Left lung (tissue), 10 donors: ENCODE data around the gene CLTCL1. TPM values are rescaled to one million over a fixed set of nuclear protein-coding genes. Genes with fewer than 3 reads are reported as not detected.

Experiments used
- ATAC-seq: fragments of 200-7000 bp; cut with Tn5 transposase; one replicate; pipeline ENCODE4 v1.9.1; 2020; ENCODE audit warnings: moderate library complexity
- DNase-seq, 4 donors: peaks; one replicate each; pipeline ENCODE4 v3.0.0-alpha.2; 2013 to 2020
- H3K27ac ChIP-seq, 2 donors: fragments of 200-600 bp; sonication (generic) in 1 of 2; one replicate each; pipeline versions ENCODE4 v1.5.0 to v1.8.0; 2020 to 2021
- H3K27me3 ChIP-seq, 2 donors: fragments of 200-600 bp; sonication (generic) in 1 of 2; one replicate each; pipeline versions ENCODE4 v1.5.0 to v1.8.0; 2020 to 2021
- H3K36me3 ChIP-seq, 2 donors: fragments of 200-600 bp; sonication (generic) in 1 of 2; one replicate each; pipeline versions ENCODE4 v1.5.0 to v1.8.0; 2020 to 2021
- H3K4me1 ChIP-seq, 2 donors: fragments of 200-600 bp; one replicate each; pipeline ENCODE4 v1.8.0; 2021
- H3K4me3 ChIP-seq, 2 donors: fragments of 200-600 bp; sonication (generic) in 1 of 2; one replicate each; pipeline versions ENCODE4 v1.5.0 to v1.8.0; 2020 to 2021; ENCODE audit warnings: mild to moderate bottlenecking in 1 of 2
- H3K9me3 ChIP-seq, 2 donors: fragments of 200-600 bp; sonication (generic) in 1 of 2; one replicate each; pipeline versions ENCODE4 v1.5.0 to v1.8.0; 2020 to 2021
- CTCF ChIP-seq, 2 donors: fragments of 200-600 bp; sonication (generic) in 1 of 2; IDR thresholded peaks; one replicate each; pipeline versions ENCODE4 v1.5.0 to v1.8.0; 2021; ENCODE audit warnings: antibody characterized with exemption in 2 of 2
- intact Hi-C, 2 donors: fragments of 100-400 bp; cut with DNase I; formaldehyde crosslinking; loops; one replicate each; pipeline versions ENCODE4 v1.11.2 to v1.14.2; 2022
- polyA plus RNA-seq, 6 donors: library from polyadenylated mRNA; unstranded; fragments of 120-200 nt; gene quantifications; one replicate each; pipeline ENCODE4 v1.2.1, GENCODE V29; 2013; ENCODE audit not compliant: insufficient read length in 6 of 6
- total RNA-seq, 2 donors: library from RNA; stranded (reverse); fragmentation: NEBNext Ultra II Directional; extraction: Animal tissue kit (Norgen Biotek cat#: 25700); gene quantifications; one replicate each; pipeline ENCODE4 v1.2.1, GENCODE V29; 2021
- donor health status: DM: no; HTN: yes; CAD: no.
- donor health status: DM: no; HTN: no; CAD: no.

Gene CLTCL1
- total and polyA plus RNA-seq, 8 donors: 5.7 to 11.3 (median 9.0) TPM

DNA sequence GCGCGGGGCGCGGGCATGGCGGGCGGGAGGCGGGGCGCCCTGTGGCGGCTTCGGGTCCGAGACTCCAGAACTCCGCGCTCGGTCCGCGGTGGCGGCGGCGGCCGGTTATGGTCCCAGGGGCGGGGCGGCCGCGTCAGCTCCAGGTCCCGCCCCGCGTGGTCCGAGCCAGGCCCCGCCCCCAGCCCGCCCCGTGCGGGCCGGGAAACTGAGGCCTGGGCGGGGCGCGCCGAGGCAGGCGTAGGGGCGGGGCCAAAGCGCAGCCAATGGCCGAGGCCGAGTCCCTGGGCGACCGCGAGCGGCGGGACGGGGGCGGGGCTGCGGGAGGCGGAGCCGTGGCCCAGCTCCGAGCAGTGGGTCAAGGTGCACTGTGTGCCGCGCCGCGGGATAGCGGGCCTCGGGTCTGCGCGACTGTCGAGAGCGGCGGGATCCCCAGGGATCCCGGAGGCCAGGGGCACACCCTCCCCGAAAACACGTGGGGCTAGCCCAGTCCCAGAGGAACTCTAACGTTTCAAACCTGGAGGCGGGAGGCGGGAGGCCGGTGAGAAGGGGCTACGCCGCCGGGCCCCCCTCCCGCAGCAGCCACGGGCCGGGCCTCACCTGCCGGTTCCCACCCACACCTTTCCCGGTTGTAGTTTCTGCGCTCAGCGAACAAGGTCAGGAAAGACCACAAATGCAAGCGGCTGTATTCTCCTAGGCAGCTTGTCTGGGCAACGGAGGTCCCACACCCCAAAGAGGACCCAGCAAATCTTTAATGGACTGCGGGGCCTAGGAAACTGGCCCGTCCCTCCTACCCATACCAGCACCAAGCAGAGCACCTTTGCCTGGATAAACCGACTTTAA is 112.6 kb downstream of the CLTCL1 start, which contains the start of gene SLC25A1:
Gene SLC25A1 (minus strand): TSS at position 80 of the 840 bp plus-strand sequence. CDS start 63 bp downstream, at position 17.
- Histone ChIP-seq H3K36me3 (peaks cover 0 to 11% of the 10 kb centered on the region in 2 donors), H3K4me3 (peak within 1 kb of the TSS; percentile 84 to 91), H3K4me1 (peaks cover 6 to 52% of the 10 kb centered on the region in 2 donors), H3K27ac (peak within 1 kb of the TSS; percentile 75 to 81), H3K9me3 (no peaks in the 10 kb centered on the region), H3K27me3 (no peaks in the 10 kb centered on the region)
- intact Hi-C loops: no loop called here
- ATAC-seq (peak; percentile 94), DNase-seq (peak; percentile 79 to 97 (median 92))
- TF ChIP-seq CTCF (IDR thresholded peaks at IDR 0.05): no peak

- Histone ChIP-seq H3K4me3 (peak overlapping the region; percentile 84 to 91), H3K36me3 (peaks cover 0 to 10% of the 10 kb centered on the region in 2 donors), H3K9me3 (no peaks in the 10 kb centered on the region), H3K4me1 (peaks cover 6 to 59% of the 10 kb centered on the region in 2 donors), H3K27ac (peak overlapping the region; percentile 75 to 81), H3K27me3 (no peaks in the 10 kb centered on the region)
- ATAC-seq: peak; percentile 7
- intact Hi-C loops: no loop called here
- DNase-seq: peak in 3 of 4 donors; percentile 37 to 89 (median 60)
- TF ChIP-seq CTCF (IDR thresholded peaks at IDR 0.05): no peak
Observed at GRCh38 chr22:19178065-19178656, 113.4 kb downstream of the CLTCL1 start.

DNA sequence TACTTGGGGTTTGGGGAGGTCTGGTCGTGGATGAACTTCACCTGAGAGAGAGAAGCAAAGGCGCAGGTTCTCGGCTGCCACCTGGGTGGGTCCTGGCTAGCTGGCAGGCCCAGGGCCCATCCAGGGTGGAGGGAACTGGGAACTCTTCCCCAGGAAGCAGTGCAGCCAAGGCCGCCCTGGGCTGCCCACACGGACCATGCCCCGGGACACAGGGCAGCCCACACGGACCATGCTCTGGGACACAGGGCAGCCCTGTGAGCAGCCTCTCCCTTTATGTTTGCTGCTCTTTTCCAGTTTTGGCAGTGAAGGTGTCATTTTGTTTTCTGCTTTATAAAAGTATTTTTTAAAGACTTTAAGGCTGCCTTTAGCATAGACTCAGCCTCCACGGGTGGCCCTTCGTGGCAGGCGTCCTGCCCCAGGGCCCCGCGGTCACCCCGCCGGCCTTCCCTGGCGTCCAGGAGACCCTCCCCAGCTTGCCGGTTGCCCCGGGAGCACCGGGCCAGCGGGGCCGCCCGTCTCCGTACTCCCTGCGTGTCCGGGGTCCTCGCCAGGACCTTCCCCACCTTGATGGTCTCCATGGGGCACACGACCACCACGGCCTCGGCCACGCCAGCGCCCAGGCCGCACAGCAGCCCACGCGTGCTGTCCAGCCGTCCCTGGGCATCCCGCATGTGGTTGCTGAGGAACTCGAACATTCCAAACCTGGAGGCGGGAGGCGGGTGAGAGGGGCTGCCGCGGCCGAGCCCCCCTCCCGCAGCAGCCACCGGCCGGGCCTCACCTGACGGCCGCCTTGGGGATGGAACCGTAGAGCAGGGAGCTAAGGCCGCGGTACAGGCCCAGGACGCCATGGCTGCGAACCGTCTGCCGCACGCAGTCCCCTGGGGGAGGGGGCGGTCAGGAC is 114.1 kb downstream of the CLTCL1 start:
- Histone ChIP-seq H3K36me3 (peaks cover 0 to 6% of the 10 kb centered on the region in 2 donors), H3K4me3 (peak overlapping the region; percentile 84 to 91), H3K27ac (peak overlapping the region; percentile 75 to 81), H3K4me1 (peaks cover 13 to 67% of the 10 kb centered on the region in 2 donors), H3K27me3 (no peaks in the 10 kb centered on the region), H3K9me3 (no peaks in the 10 kb centered on the region)
- TF ChIP-seq CTCF (IDR thresholded peaks at IDR 0.05): no peak
- DNase-seq: peak in 1 of 4 donors; percentile 9
- intact Hi-C loops: no loop called here
- ATAC-seq: no peak

DNA sequence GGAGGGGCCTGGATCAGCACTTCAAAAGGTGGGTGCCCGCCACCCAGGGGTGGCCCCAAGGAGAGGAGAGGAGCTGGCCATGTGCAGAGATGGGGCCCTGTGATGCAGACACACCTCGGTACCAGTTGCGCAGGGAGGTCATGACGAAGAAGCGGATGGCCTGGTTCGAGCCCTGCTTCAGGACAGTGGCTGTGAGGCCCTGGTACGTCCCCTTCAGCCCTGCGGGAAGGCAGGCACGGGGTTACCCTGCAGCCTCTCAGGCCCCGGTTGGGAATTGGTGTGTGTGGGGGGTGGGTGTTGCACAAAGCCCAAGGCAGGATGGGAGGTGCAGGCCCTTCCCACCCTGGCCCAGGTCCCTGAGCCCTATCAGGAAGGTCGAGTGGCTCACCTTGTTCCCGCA is 114.8 kb downstream of the CLTCL1 start:
- H3K27me3 ChIP-seq: no peaks in the 10 kb centered on the region
- ATAC-seq: no peak
- peak overlapping the region in 1 of 2 donors; percentile 91 for H3K4me3 ChIP-seq
- H3K4me1 ChIP-seq: peaks cover 14 to 73% of the 10 kb centered on the region in 2 donors
- no peaks in the 10 kb centered on the region for H3K9me3 ChIP-seq
- no peak overlapping the region for H3K27ac ChIP-seq
- no peak for DNase-seq
- intact Hi-C loops: no loop called here
- H3K36me3 ChIP-seq: peaks cover 0 to 6% of the 10 kb centered on the region in 2 donors
- no peak for TF ChIP-seq CTCF (IDR thresholded peaks at IDR 0.05)
